Trophoblast cell (in vitro differentiated cells and primary cell): ENCODE results near the gene HEPACAM2. TPM values are rescaled to one million over a fixed set of nuclear protein-coding genes. Genes with fewer than 3 reads are reported as not detected.

Experiments used
- DNase-seq, 2 donors: peaks; one replicate each; pipeline ENCODE4 v3.0.0-alpha.2; 2016
- H2AFZ ChIP-seq: 2 replicates; pipeline ENCODE4 v1.6.1; 2013; ENCODE audit warnings: low read length, moderate library complexity, mild to moderate bottlenecking; ENCODE audit not compliant: insufficient read depth, poor library complexity
- H2AK5ac ChIP-seq: 2 replicates; pipeline ENCODE4 v1.6.1; 2013; ENCODE audit warnings: mild to moderate bottlenecking, low read length
- H2BK120ac ChIP-seq: 2 replicates; pipeline ENCODE4 v1.6.1; 2013; ENCODE audit warnings: low read length, mild to moderate bottlenecking, moderate library complexity; ENCODE audit not compliant: insufficient read depth, poor library complexity
- H2BK12ac ChIP-seq: 2 replicates; pipeline ENCODE4 v1.6.1; 2013; ENCODE audit warnings: mild to moderate bottlenecking, low read length, moderate library complexity
- H2BK5ac ChIP-seq: 2 replicates; pipeline ENCODE4 v1.6.1; 2013; ENCODE audit warnings: low read length, low read depth, moderate library complexity, mild to moderate bottlenecking; ENCODE audit not compliant: poor library complexity
- H3K14ac ChIP-seq: 2 replicates; pipeline ENCODE4 v1.6.1; 2013; ENCODE audit warnings: mild to moderate bottlenecking, low read length
- H3K18ac ChIP-seq: 2 replicates; pipeline ENCODE4 v1.6.1; 2013; ENCODE audit warnings: mild to moderate bottlenecking, low read length
- H3K23ac ChIP-seq: 2 replicates; pipeline ENCODE4 v1.6.1; 2013; ENCODE audit warnings: low read length
- H3K27ac ChIP-seq: 2 replicates; pipeline ENCODE4 v1.5.1; 2013; ENCODE audit warnings: low read depth, mild to moderate bottlenecking, inconsistent platforms, low read length, moderate library complexity
- H3K27me3 ChIP-seq: 2 replicates; pipeline ENCODE4 v1.6.1; 2013; ENCODE audit warnings: inconsistent platforms, mild to moderate bottlenecking, low read length, moderate library complexity; ENCODE audit not compliant: insufficient read depth
- H3K36me3 ChIP-seq, 2 experiments: 1 replicate in 1 of 2; 2 replicates in 1 of 2; pipeline ENCODE4 v1.6.1; 2013; ENCODE audit warnings: low read length in 2 of 2, mild to moderate bottlenecking in 2 of 2, moderate library complexity in 1 of 2; ENCODE audit not compliant: insufficient read depth in 2 of 2, control insufficient read depth in 1 of 2
- H3K4ac ChIP-seq: 2 replicates; pipeline ENCODE4 v1.6.1; 2013; ENCODE audit warnings: low read depth, mild to moderate bottlenecking, low read length, moderate library complexity
- H3K4me1 ChIP-seq, 2 experiments: 1 replicate in 1 of 2; 2 replicates in 1 of 2; pipeline ENCODE4 v1.6.1; 2013; ENCODE audit warnings: low read length in 2 of 2, mild to moderate bottlenecking in 2 of 2, moderate library complexity in 1 of 2; ENCODE audit not compliant: insufficient read depth in 2 of 2, control insufficient read depth in 1 of 2
- H3K4me2 ChIP-seq: 2 replicates; pipeline ENCODE4 v1.6.1; 2013; ENCODE audit warnings: inconsistent platforms, mild to moderate bottlenecking, low read length, moderate library complexity
- H3K4me3 ChIP-seq: 2 replicates; pipeline ENCODE4 v1.5.1; 2013; ENCODE audit warnings: mild to moderate bottlenecking, low read depth, low read length, inconsistent platforms
- H3K79me1 ChIP-seq: one replicate; pipeline ENCODE4 v1.6.1; 2013; ENCODE audit warnings: low read length
- H3K79me2 ChIP-seq: 2 replicates; pipeline ENCODE4 v1.6.1; 2013; ENCODE audit warnings: low read length, mild to moderate bottlenecking; ENCODE audit not compliant: control insufficient read depth, insufficient read depth, poor library complexity
- H3K9ac ChIP-seq: 2 replicates; pipeline ENCODE4 v1.6.1; 2013; ENCODE audit warnings: mild to moderate bottlenecking, low read length
- H3K9me3 ChIP-seq: 2 replicates; pipeline ENCODE4 v1.6.1; 2013; ENCODE audit warnings: low read depth, mild to moderate bottlenecking, control low read depth, inconsistent platforms, low read length; ENCODE audit not compliant: insufficient read depth
- H4K12ac ChIP-seq: 2 replicates; pipeline ENCODE4 v1.6.1; 2013; ENCODE audit warnings: low read depth, mild to moderate bottlenecking, low read length, moderate library complexity
- H4K8ac ChIP-seq: 2 replicates; pipeline ENCODE4 v1.6.1; 2013; ENCODE audit warnings: low read depth, mild to moderate bottlenecking, low read length, moderate library complexity
- H4K91ac ChIP-seq: one replicate; pipeline ENCODE4 v1.6.1; 2013; ENCODE audit warnings: low read depth, mild to moderate bottlenecking, low read length, moderate library complexity
- WGBS: extraction: QIAGEN DNeasy Blood & Tissue Kit; methylation state at CpG from one replicate; pipeline ENCODE4 v1.1.7; 2013; ENCODE audit warnings: missing lambda C conversion rate; ENCODE audit not compliant: insufficient read length, insufficient coverage; ENCODE audit errors: extremely low coverage; 5-methylcytosine and 5-hydroxymethylcytosine counted together
- polyA plus RNA-seq: library from polyadenylated mRNA; stranded (reverse); fragments of 200-250 nt; gene quantifications from 2 replicates; pipeline ENCODE4 v1.2.3, GENCODE V29; 2013

HEPACAM2 gene
- polyA plus RNA-seq = 0.01 TPM in 1 of 2 replicates, not detected in the other

- Histone ChIP-seq H3K4me2 (no peak within 1 kb of the TSS), H3K23ac (no peak within 1 kb of the TSS), H3K14ac (no peak within 1 kb of the TSS), H3K27ac (no peak within 1 kb of the TSS), H3K9ac (no peak within 1 kb of the TSS), H3K36me3 (no peaks in the 10 kb centered on the region), H3K4me3 (no peak within 1 kb of the TSS), H4K8ac (no peak within 1 kb of the TSS), H2BK120ac (no peak within 1 kb of the TSS), H2AK5ac (no peak within 1 kb of the TSS), H2AFZ (no peak within 1 kb of the TSS), H3K79me1 (no peaks in the 10 kb centered on the region), H4K91ac (no peak within 1 kb of the TSS), H4K12ac (no peak within 1 kb of the TSS), H3K4me1 (no peaks in the 10 kb centered on the region), H3K9me3 (no peaks in the 10 kb centered on the region), H2BK12ac (no peak within 1 kb of the TSS), H3K4ac (no peak within 1 kb of the TSS), H3K18ac (no peak within 1 kb of the TSS), H2BK5ac (no peak within 1 kb of the TSS), H3K27me3 (no peaks in the 10 kb centered on the region), H3K79me2 (no peaks in the 10 kb centered on the region)
- WGBS = no CpG with 5 or more reads among the region's 2 CpGs
- DNase-seq = no peak
Measured at GRCh38 chr7:93226310-93226709, at the start of gene HEPACAM2. TSS of gene HEPACAM2 (minus strand) at chr7:93226469.

- Histone ChIP-seq H2AFZ (no peak overlapping the region), H3K79me1 (no peaks in the 10 kb centered on the region), H2BK12ac (no peak overlapping the region), H3K9ac (no peak overlapping the region), H3K23ac (no peak overlapping the region), H3K27me3 (no peaks in the 10 kb centered on the region), H4K8ac (no peak overlapping the region), H3K9me3 (no peaks in the 10 kb centered on the region), H3K4ac (no peak overlapping the region), H3K14ac (no peak overlapping the region), H2AK5ac (no peak overlapping the region), H3K4me3 (no peak overlapping the region), H3K36me3 (peaks cover 0 to 2% of the 10 kb centered on the region in 2 experiments), H2BK120ac (no peak overlapping the region), H4K91ac (no peak overlapping the region), H3K79me2 (no peaks in the 10 kb centered on the region), H3K27ac (no peak overlapping the region), H2BK5ac (no peak overlapping the region), H3K4me1 (no peaks in the 10 kb centered on the region), H4K12ac (no peak overlapping the region), H3K4me2 (no peak overlapping the region), H3K18ac (no peak overlapping the region)
- no CpG with 5 or more reads among the region's 4 CpGs for WGBS
- no peak for DNase-seq
Measured at GRCh38 chr7:93265220-93265619, 39.0 kb upstream of the HEPACAM2 start.

GRCh38 chr7:93262535-93262934, 36.3 kb upstream of the HEPACAM2 start:
- Histone ChIP-seq H4K12ac (no peak overlapping the region), H3K4me3 (no peak overlapping the region), H3K23ac (no peak overlapping the region), H3K4ac (no peak overlapping the region), H4K8ac (no peak overlapping the region), H2AFZ (no peak overlapping the region), H3K27ac (no peak overlapping the region), H2BK120ac (no peak overlapping the region), H3K9ac (no peak overlapping the region), H3K14ac (no peak overlapping the region), H2BK12ac (no peak overlapping the region), H3K9me3 (no peaks in the 10 kb centered on the region), H2AK5ac (no peak overlapping the region), H3K4me2 (no peak overlapping the region), H3K79me1 (no peaks in the 10 kb centered on the region), H3K79me2 (no peaks in the 10 kb centered on the region), H3K27me3 (no peaks in the 10 kb centered on the region), H3K18ac (no peak overlapping the region), H2BK5ac (no peak overlapping the region), H3K4me1 (no peaks in the 10 kb centered on the region), H3K36me3 (peaks cover 0 to 2% of the 10 kb centered on the region in 2 experiments), H4K91ac (no peak overlapping the region)
- DNase-seq = no peak
- no CpG with 5 or more reads among the region's 1 CpG for WGBS

- no peak overlapping the region for H2BK12ac ChIP-seq
- H3K4me3 ChIP-seq = no peak overlapping the region
- no peak overlapping the region for H3K27ac ChIP-seq
- H3K27me3 ChIP-seq = no peaks in the 10 kb centered on the region
- no peak overlapping the region for H2BK120ac ChIP-seq
- no peak overlapping the region for H2AFZ ChIP-seq
- no peaks in the 10 kb centered on the region for H3K4me1 ChIP-seq
- no peak overlapping the region for H3K23ac ChIP-seq
- no peak overlapping the region for H2BK5ac ChIP-seq
- H3K9me3 ChIP-seq = no peaks in the 10 kb centered on the region
- no peak overlapping the region for H2AK5ac ChIP-seq
- peaks cover 0 to 2% of the 10 kb centered on the region in 2 experiments for H3K36me3 ChIP-seq
- no peak overlapping the region for H3K4me2 ChIP-seq
- H3K14ac ChIP-seq = no peak overlapping the region
- H3K9ac ChIP-seq = no peak overlapping the region
- no peak overlapping the region for H4K91ac ChIP-seq
- no peak for DNase-seq
- no peak overlapping the region for H3K18ac ChIP-seq
- no peaks in the 10 kb centered on the region for H3K79me1 ChIP-seq
- no peak overlapping the region for H4K8ac ChIP-seq
- H3K4ac ChIP-seq = no peak overlapping the region
- H3K79me2 ChIP-seq = no peaks in the 10 kb centered on the region
- no peak overlapping the region for H4K12ac ChIP-seq
Measured at GRCh38 chr7:93258661-93259060, 32.4 kb upstream of the HEPACAM2 start.
